Hippocampal formation (tissue), 2 donors: ENCODE data around the gene TAS2R42.

Experiments used
- DNase-seq, 2 donors: peaks; one replicate each; lab custom pipeline; 2025; lab: John Stamatoyannopoulos, UW

TAS2R42 gene

GRCh38 chr12:11186837-11187236 is at the start of gene TAS2R42:
Gene TAS2R42 (minus strand): TSS chr12:11186937. CDS start chr12:11186937, 0 bp downstream.
- DNase-seq = no peak

DNA sequence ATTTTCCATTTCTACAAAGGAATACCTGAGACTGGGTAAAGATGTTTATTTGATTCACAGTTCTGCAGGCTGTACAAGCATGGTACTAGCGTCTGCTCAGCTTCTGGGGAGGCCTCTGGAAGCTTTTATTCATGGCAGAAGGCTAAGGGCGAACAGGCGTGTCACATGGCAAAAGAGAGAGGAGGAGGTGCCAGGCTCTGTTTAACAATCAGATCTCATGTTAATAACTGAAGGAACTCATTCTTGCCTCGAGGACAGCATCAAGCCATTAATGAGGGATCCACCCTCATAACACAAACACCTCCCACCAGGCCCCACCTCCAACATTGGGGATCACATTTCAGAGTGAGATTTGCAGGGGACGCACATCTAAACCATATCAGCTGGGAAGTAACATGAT is 46.8 kb upstream of the TAS2R42 start:
- no peak for DNase-seq

DNA sequence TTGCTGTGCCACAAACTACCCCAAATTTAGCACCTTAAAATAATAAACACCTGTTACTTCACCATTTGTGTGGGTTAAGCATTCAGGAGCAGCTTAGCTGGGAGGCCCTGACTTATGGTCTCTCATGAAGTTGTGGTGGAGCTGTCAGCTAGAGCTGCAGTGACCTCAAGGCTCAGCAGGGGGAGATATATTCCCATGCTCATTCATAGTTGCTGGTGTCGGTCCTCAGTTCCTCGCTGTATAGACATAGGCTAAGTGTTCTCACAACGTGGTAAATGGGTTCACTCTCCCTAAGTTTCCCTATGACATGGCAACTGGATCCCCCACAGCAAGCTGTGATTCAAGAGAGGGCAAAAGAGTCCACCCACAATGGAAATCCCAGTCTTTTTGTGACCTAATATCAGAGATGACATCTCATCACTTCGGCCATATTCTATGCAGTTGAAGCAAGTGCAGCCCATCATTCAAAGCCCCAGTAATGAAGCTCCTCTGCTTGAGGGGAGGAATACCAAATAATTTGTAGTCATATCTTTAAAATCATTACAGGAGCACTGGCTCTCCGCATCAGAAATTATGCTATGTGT is 41.7 kb upstream of the TAS2R42 start:
- DNase-seq = no peak

DNA sequence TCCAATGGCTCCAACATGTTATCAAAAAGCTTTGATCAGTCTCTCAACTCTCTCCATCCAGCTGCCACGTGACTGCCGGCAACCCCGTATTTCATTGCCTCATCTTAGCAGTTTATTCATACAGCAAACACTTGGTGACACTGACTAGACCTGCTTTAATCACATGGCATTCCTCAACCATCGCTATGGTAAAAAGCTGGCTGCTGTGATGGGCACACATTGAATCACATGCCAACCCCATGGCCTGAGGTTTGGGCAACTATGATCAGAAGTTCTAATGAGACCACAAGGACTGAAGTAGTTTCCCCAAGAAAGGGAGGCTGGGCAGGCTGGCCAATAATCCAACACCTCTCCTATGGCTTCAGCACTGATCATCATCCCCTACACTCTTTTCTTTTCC is 40.6 kb upstream of the TAS2R42 start:
- DNase-seq = no peak

GRCh38 chr12:11209113-11209512 is 22.4 kb upstream of the TAS2R42 start:
- no peak for DNase-seq

DNA sequence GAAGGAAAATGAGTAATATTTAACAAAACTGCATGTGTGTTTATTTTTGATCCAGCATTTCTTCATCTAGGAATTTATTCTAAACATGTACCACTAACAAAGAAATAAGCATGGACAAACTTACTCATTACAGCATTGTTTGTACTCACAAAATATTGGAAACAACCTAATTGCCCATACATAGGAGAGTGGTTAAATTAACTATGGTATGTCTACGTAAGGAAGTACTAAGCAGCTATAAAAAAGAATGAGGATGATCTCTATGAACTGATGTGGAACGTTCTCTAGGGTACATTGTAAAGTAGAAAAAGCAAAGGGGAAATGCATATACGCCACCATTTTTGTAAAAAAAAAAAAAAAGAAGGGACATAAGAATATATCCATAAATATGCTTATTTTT is 17.4 kb upstream of the TAS2R42 start:
- no peak for DNase-seq

- no peak for DNase-seq
These were observed 16.1 kb upstream of the TAS2R42 start for GRCh38 chr12:11202811-11203210.

DNA sequence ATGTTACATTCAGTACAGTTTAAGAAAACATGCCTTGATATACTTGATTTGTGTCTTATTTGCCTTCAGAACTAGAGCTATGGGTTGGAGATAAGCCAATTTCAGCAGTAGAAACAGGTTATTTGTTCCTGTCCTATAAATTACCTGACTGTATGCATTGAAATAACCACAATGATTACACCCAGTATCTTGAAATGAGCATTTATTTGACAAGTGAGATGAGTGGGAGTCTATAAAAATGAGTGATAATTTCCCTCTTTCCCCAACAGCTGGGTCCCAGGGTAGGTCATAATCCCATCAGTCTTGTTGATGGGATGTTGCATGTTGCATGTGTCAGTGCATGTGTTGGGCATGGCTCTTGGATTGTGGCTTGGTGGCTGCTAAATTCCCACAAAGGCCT is 3.7 kb downstream of the TAS2R42 start:
- DNase-seq = no peak

DNA sequence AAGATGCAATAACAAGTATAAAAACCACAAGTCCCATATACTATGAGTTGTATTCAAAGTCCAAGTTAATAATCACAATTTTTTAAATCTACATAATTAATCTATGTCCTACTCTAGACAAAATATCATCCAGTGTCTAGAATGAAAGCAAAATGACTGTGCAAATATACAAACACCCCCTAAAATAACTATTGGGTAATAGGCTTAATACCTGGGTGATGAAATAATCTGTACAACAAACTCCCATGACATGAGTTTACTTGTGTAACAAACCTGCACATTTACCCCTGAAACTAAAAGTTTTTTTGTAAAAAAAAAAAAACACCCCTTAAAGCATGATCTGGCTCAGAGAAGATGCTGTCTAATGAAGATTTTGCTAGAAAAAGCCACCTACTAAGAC is 4.2 kb downstream of the TAS2R42 start:
- DNase-seq = no peak

DNA sequence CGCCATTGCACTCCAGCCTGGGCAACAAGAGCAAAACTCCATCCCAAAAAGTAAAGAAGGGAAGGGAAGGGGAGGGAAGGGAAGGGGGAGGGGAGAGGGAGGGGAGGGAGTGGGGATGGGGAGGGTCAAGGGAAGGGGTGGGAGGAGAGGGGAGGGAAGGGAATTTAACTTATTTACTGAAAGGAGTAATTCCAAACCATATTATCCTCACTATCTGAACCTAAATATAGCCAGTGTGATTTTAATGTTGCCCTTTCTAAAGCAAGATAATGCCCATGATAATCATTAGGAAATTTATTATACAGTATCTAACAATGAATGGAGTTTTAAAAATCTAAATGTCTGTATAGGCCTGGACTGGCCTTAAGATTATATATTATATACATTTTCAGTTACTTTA is 8.5 kb downstream of the TAS2R42 start:
- DNase-seq = no peak

GRCh38 chr12:11174022-11174421 is 12.7 kb downstream of the TAS2R42 start:
- DNase-seq = no peak

GRCh38 chr12:11171969-11172675 is 14.6 kb downstream of the TAS2R42 start:
- DNase-seq = peak in 1 of 2 donors; percentile 15

DNA sequence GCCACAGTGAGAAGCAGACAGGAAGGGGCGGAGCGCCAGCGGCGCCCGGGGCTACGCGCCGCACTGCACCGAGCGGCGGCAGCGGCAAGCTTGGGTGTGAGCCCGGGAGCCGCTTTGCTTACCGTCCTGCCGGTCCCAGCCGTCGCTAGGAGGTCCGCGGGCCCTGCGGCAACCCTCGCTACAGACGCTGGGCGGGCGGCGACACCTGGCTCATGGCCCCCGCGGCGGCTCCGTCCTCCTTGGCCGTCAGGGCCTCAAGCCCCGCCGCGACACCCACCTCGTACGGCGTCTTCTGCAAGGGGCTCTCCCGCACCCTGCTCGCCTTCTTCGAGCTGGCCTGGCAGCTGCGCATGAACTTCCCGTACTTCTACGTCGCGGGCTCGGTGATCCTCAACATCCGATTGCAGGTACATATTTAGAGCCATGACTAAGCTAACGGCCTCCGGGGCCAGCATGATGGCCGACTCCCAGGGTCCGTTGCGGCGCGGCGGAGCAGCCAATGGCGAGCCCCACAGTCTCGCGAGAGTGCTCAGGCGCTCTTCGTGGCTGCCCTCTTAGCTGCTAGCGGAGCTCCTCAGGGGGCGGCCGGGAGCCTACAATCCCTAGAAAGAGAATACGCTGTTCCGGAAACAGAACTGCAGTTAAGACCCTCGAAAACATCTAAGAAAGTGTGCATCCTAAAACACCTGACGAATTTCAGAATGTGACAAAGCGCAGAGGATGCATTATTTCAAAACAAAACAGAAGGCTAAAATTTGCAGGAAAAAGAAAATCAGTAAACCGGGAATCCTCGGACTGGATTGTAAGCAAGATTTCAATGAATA is 15.4 kb downstream of the TAS2R42 start, which contains the start of gene SMIM10L1:
TSS of gene SMIM10L1 (plus strand) at position 50 of the 824 bp plus-strand sequence. CDS start at position 213, 163 bp downstream.
- peak; percentile 80 to 86 for DNase-seq

- no peak for DNase-seq
These were observed 16.0 kb downstream of the TAS2R42 start for GRCh38 chr12:11170810-11171144.

GRCh38 chr12:11166300-11166699 is 20.4 kb downstream of the TAS2R42 start:
- no peak for DNase-seq

GRCh38 chr12:11164384-11164783 is 22.4 kb downstream of the TAS2R42 start:
- DNase-seq = no peak

DNA sequence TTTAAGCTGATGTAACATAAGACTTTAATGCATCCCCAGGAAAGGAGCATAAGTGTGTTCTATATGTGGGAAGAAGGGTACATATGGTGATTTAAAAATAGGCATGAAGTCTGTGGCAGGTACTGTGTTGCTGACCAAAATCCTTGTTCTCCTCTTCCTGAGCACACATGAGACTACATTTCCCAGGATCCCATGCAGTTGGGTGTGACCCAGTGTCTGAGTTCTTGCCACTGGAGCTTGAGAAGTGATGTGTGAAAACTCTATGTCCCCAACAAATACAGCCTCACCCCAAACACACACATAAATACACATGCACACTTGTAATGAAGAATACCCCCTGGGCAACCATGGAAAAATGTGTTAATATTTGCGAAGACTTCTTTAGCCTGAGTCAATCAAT is 24.2 kb downstream of the TAS2R42 start:
- no peak for DNase-seq

GRCh38 chr12:11158885-11159444 is 27.8 kb downstream of the TAS2R42 start:
- no peak for DNase-seq

- no peak for DNase-seq
These were observed 32.3 kb downstream of the TAS2R42 start for GRCh38 chr12:11154400-11154925.

- DNase-seq = no peak
These were observed 34.0 kb downstream of the TAS2R42 start for GRCh38 chr12:11152725-11153124.

DNA sequence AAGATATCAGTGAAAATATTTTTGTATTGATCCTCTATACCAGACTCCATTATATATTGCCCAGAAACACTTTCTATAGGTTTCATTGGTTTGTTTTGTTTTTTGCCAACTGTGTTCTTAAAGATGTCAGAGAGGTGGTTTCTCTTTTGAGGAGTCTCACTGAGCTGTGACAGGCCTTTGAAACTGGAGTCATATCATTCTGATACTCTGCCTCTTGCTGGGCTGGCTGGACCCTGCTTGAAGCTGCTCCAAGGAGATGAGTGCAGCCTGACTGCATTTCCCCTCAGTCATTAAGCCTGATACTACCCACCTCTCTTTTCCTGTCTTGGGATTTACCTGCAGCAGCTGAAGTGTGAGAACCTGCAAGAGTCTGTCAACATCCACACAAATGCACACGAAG is 35.9 kb downstream of the TAS2R42 start:
- DNase-seq = no peak

DNA sequence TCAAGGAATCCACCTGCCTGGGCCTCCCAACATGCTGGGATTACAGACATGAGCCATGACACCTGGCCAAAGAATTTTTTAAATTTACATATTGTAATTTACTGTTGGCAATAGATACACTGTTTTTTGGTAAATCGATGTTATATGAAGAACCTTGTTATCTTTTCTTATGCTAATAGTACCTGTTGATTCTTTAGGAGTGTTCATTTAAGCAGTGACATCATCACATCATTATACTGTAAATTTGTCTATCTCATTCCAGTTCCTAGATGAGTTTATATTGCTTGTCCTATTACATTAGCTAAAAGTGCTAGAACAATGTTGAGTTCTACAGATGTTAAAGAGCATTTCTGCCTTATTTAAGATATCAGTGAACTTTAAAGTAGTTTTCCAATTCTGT is 39.3 kb downstream of the TAS2R42 start:
- no peak for DNase-seq
